Osteoblast (primary cell): ENCODE results near the gene AP5Z1. TPM values are rescaled to one million over a fixed set of nuclear protein-coding genes. Genes with fewer than 3 reads are reported as not detected.

ENCODE experiments used
- DNase-seq: peaks from one replicate; pipeline ENCODE4 v3.0.0; 2011; ENCODE audit warnings: low spot score, mixed read lengths; ENCODE audit not compliant: insufficient read length; ENCODE audit errors: missing footprints
- H2AFZ ChIP-seq: 2 replicates; pipeline ENCODE4 v1.6.0; 2011; ENCODE audit warnings: mild to moderate bottlenecking, low read length
- H3K27ac ChIP-seq: 2 replicates; pipeline ENCODE4 v1.5.1; 2011; ENCODE audit warnings: mild to moderate bottlenecking, low read depth, low read length, moderate library complexity
- H3K27me3 ChIP-seq: 2 replicates; pipeline ENCODE4 v1.6.0; 2012; ENCODE audit warnings: mild to moderate bottlenecking, control low read depth, inconsistent platforms, low read length, moderate library complexity; ENCODE audit not compliant: insufficient read depth
- H3K36me3 ChIP-seq: 2 replicates; pipeline ENCODE4 v1.5.1; 2011; ENCODE audit warnings: mild to moderate bottlenecking, low read length, control low read depth, moderate library complexity; ENCODE audit not compliant: insufficient read depth
- H3K4me1 ChIP-seq: 2 replicates; pipeline ENCODE4 v1.5.1; 2011; ENCODE audit warnings: mild to moderate bottlenecking, low read length, control low read depth, moderate library complexity; ENCODE audit not compliant: insufficient read depth
- H3K4me2 ChIP-seq: 2 replicates; pipeline ENCODE4 v1.6.0; 2011; ENCODE audit warnings: mild to moderate bottlenecking, low read length; ENCODE audit not compliant: insufficient read depth
- H3K4me3 ChIP-seq: fragments of 200-600 bp; sonication (generic); 3 replicates; pipeline ENCODE4 v1.5.1; 2012; ENCODE audit warnings: mild to moderate bottlenecking, low read length, inconsistent platforms; ENCODE audit not compliant: insufficient read depth
- H3K79me2 ChIP-seq: 2 replicates; pipeline ENCODE4 v1.6.0; 2012; ENCODE audit warnings: mild to moderate bottlenecking, low read length, control low read depth, inconsistent platforms; ENCODE audit not compliant: insufficient read depth
- H3K9me3 ChIP-seq: 2 replicates; pipeline ENCODE4 v1.5.1; 2011; ENCODE audit warnings: low read depth, low read length, control low read depth
- H4K20me1 ChIP-seq: 2 replicates; pipeline ENCODE4 v1.6.0; 2012; ENCODE audit warnings: mild to moderate bottlenecking, low read length, control low read depth; ENCODE audit not compliant: insufficient read depth
- total RNA-seq: library from RNA; depleted of rRNA; stranded (reverse); fragments of >200 nt; gene quantifications from 2 replicates; pipeline ENCODE4 v1.2.3, GENCODE V29; 2012
- TF ChIP-seq, protein P1 (sequence below): IDR thresholded peaks from 2 replicates; pipeline ENCODE4 v1.5.1; 2011; ENCODE audit warnings: mild to moderate bottlenecking, low read depth, low read length, moderate library complexity; ENCODE audit errors: extremely low read depth

AP5Z1 gene
- total RNA-seq, 1 donor, result 73.1 TPM

DNA sequence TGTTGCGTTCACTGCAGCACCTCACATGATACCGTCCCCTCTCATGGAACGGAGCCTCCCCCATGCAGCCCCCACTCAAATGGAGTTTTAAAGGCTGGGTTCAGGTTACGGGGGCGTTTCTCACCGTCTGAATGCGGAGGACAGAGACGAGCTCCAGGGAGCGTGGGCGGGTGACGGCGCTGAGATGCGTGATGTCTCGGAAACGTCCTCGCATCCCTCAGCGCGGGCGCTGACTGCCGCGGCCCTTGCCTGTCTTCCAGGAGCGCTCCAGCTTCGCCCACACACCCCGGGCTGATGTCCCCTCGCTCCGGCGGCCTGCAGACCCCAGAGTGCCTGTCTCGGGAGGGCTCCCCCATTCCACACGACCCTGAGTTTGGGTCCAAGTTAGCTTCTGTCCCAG is 16.6 kb upstream of the AP5Z1 start:
- Histone ChIP-seq H3K27ac (no peak overlapping the region), H3K27me3 (no peaks in the 10 kb centered on the region), H4K20me1 (peaks cover 5% of the 10 kb centered on the region), H2AFZ (no peak overlapping the region), H3K4me3 (no peak overlapping the region), H3K9me3 (no peaks in the 10 kb centered on the region), H3K79me2 (peaks cover 5% of the 10 kb centered on the region), H3K36me3 (peaks cover 62% of the 10 kb centered on the region), H3K4me2 (no peak overlapping the region), H3K4me1 (no peaks in the 10 kb centered on the region)
- no peak for DNase-seq
- TF ChIP-seq, protein P1, sequence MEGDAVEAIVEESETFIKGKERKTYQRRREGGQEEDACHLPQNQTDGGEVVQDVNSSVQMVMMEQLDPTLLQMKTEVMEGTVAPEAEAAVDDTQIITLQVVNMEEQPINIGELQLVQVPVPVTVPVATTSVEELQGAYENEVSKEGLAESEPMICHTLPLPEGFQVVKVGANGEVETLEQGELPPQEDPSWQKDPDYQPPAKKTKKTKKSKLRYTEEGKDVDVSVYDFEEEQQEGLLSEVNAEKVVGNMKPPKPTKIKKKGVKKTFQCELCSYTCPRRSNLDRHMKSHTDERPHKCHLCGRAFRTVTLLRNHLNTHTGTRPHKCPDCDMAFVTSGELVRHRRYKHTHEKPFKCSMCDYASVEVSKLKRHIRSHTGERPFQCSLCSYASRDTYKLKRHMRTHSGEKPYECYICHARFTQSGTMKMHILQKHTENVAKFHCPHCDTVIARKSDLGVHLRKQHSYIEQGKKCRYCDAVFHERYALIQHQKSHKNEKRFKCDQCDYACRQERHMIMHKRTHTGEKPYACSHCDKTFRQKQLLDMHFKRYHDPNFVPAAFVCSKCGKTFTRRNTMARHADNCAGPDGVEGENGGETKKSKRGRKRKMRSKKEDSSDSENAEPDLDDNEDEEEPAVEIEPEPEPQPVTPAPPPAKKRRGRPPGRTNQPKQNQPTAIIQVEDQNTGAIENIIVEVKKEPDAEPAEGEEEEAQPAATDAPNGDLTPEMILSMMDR, result no peak

DNA sequence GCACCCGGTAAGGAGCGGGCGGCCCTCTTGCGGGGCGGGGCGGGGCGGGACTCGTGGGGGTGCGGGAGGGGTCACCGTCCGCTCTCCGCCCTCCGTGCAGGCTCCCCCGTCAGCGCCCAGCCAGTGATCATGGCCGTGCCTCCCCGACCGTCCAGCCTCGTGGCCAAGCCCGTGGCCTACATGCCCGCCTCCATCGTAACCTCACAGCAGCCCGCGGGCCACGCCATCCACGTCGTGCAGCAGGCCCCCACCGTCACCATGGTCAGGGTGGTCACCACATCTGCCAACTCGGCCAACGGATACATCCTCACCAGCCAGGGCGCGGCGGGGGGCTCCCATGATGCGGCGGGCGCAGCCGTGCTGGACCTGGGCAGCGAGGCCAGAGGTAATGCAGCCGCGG is 16.2 kb upstream of the AP5Z1 start:
- TF ChIP-seq, protein P1, result no peak
- Histone ChIP-seq H3K27ac (no peak overlapping the region), H3K9me3 (no peaks in the 10 kb centered on the region), H3K4me1 (no peaks in the 10 kb centered on the region), H3K4me2 (no peak overlapping the region), H3K4me3 (no peak overlapping the region), H3K79me2 (peaks cover 2% of the 10 kb centered on the region), H2AFZ (no peak overlapping the region), H3K36me3 (peaks cover 66% of the 10 kb centered on the region), H3K27me3 (no peaks in the 10 kb centered on the region), H4K20me1 (peaks cover under 1% of the 10 kb centered on the region)
- DNase-seq, result no peak

DNA sequence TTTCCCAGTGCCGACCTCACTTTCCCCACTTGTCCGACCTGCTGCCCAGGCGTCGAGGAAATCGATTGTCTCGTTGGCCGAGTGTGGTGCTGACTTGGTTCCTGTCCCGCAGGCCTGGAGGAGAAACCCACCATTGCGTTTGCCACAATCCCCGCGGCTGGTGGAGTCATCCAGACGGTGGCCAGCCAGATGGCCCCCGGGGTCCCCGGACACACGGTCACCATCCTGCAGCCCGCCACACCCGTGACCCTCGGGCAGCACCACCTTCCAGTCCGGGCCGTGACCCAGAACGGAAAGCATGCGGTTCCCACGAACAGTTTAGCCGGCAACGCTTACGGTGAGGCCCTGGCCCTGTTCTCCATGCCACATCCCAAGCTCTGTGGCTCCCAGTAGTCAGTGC is 14.5 kb upstream of the AP5Z1 start:
- DNase-seq, result no peak
- Histone ChIP-seq H3K9me3 (no peaks in the 10 kb centered on the region), H3K4me1 (no peaks in the 10 kb centered on the region)

DNA sequence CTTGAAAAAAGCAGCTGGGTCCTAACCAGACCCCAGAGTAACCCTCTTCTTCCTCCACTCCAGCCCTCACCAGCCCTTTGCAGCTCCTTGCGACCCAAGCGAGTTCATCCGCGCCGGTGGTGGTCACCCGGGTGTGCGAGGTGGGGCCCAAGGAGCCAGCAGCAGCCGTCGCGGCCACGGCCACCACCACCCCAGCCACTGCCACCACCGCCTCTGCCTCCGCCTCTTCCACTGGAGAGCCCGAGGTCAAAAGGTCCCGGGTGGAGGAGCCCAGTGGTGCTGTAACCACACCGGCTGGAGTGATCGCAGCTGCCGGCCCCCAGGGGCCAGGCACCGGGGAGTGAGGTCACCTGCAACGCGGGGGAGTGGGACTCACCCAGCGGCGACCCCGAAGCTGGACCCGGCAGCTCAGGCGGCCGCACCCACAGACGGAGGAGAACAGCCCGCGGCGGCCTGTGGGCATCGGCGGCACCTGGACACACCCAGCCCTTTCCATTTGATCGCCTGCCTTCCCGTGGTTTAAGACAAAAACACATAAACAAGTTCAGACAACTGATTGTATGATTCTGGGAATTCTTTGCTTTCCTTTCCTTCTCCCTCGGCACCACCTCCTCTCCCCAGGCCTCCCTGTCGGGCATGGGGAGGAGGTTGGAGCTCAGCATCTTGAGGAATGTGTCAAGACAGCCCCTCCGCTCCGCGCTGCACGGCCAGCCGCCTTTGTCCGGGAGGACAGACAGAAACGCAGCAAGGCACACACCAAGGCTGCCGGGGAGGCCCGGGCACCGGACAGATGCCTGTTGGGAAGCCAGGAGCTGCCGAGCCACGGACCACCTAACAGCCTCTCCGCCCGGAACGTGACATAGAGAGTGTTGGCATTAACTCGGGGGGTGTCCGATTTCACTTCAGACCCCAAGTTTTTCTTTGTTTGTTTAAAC is 13.0 kb upstream of the AP5Z1 start:
- Histone ChIP-seq H3K27ac (no peak overlapping the region), H3K4me3 (no peak overlapping the region), H3K36me3 (peaks cover 58% of the 10 kb centered on the region), H3K4me1 (no peaks in the 10 kb centered on the region), H4K20me1 (peaks cover 6% of the 10 kb centered on the region), H3K9me3 (no peaks in the 10 kb centered on the region), H2AFZ (no peak overlapping the region), H3K27me3 (no peaks in the 10 kb centered on the region), H3K4me2 (no peak overlapping the region), H3K79me2 (no peaks in the 10 kb centered on the region)
- TF ChIP-seq, protein P1, result no peak
- DNase-seq, result peak; percentile 74

More for the DNA sequence above, 14.5 kb upstream of the AP5Z1 start:
- H3K79me2 ChIP-seq, result no peaks in the 10 kb centered on the region
- H4K20me1 ChIP-seq, result peaks cover 6% of the 10 kb centered on the region
- no peak overlapping the region for H3K27ac ChIP-seq
- H3K27me3 ChIP-seq, result no peaks in the 10 kb centered on the region
- peaks cover 65% of the 10 kb centered on the region for H3K36me3 ChIP-seq
- H3K4me3 ChIP-seq, result no peak overlapping the region
- TF ChIP-seq, protein P1, result no peak
- H3K4me2 ChIP-seq, result no peak overlapping the region
- H2AFZ ChIP-seq, result no peak overlapping the region
